ENCODE results near the gene CAND2.

The CAND2 gene

GRCh38 chr3:12859840-12860239, 63.4 kb downstream of the CAND2 start:
- TF ChIP-seq CTCF (conservative IDR thresholded peaks at IDR 0.05) = no peak

GRCh38 chr3:12861611-12862010, 65.1 kb downstream of the CAND2 start:
- TF ChIP-seq CTCF (conservative IDR thresholded peaks at IDR 0.05) = no peak
- H3K27ac ChIP-seq = no peak overlapping the region

More at GRCh38 chr3:12859840-12860239, 63.4 kb downstream of the CAND2 start:
- no peak overlapping the region for H3K27ac ChIP-seq

- no peak for TF ChIP-seq CTCF (conservative IDR thresholded peaks at IDR 0.05)
- no peak overlapping the region for H3K27ac ChIP-seq
Observed at GRCh38 chr3:12862387-12862786, 65.9 kb downstream of the CAND2 start.

GRCh38 chr3:12865271-12865670, 68.8 kb downstream of the CAND2 start:
- TF ChIP-seq CTCF (conservative IDR thresholded peaks at IDR 0.05) = no peak
- no peak overlapping the region for H3K27ac ChIP-seq

GRCh38 chr3:12866836-12867235, 70.4 kb downstream of the CAND2 start:
- TF ChIP-seq CTCF (conservative IDR thresholded peaks at IDR 0.05) = no peak
- no peak overlapping the region for H3K27ac ChIP-seq

- peak; percentile 98 for TF ChIP-seq CTCF (conservative IDR thresholded peaks at IDR 0.05)
Observed at GRCh38 chr3:12868039-12869034, 71.9 kb downstream of the CAND2 start.

GRCh38 chr3:12869035-12869621, 72.6 kb downstream of the CAND2 start:
- TF ChIP-seq CTCF (conservative IDR thresholded peaks at IDR 0.05) = no peak

More at GRCh38 chr3:12868039-12869034, 71.9 kb downstream of the CAND2 start:
- peak overlapping the region; percentile 22 for H3K27ac ChIP-seq

More at GRCh38 chr3:12869035-12869621, 72.6 kb downstream of the CAND2 start:
- H3K27ac ChIP-seq = no peak overlapping the region

Data from VCaP (cell line).